Hematopoietic multipotent progenitor cell treated with erythropoietin and hydrocortisone succinate and interleukin-3 and kit ligand, for 4 days (in vitro differentiated cells): ENCODE results near the gene STARD8.
"Not testable (repeated sequence)": the region's sequence is repeated elsewhere in the genome, so short reads cannot be mapped to it uniquely, and the experiment has no call there.

Source experiments
- DNase-seq: peaks from one replicate; pipeline ENCODE4 v3.0.0-alpha.2; 2015

The STARD8 gene

DNA sequence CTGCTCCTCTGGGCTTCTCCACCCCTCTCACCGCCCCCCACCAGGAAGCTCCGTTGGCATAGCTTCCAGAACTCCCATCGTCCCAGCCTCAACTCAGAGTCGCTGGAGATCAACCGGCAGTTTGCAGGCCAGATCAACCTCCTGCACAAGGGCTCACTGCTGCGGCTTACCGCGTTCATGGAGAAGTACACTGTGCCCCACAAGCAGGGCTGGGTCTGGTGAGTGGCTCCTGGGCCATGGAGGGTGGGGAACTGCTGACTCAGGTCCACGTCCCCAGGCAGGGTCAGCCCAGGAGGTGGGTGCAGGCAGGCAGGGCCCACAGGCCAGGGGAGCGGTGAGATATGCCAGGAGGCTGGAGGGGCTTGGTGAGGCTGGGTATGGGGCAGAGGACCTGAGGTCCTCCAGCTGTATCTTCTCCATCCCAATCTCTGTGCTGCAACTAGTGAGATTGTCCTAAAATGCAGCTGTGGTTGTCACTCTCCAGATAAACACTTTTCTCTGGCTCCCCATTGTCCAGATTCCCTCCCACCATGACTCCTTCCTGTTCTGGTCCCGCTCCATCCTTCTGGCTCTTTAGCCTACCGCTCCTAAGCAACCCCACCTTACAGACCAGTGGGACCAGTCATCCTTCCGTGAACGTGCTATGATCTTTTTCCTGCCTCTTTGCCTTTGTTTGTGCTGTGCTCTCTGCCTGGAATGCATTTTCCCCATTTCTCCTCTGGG, 71.9 kb downstream of the STARD8 start:
- DNase-seq: no peak

DNA sequence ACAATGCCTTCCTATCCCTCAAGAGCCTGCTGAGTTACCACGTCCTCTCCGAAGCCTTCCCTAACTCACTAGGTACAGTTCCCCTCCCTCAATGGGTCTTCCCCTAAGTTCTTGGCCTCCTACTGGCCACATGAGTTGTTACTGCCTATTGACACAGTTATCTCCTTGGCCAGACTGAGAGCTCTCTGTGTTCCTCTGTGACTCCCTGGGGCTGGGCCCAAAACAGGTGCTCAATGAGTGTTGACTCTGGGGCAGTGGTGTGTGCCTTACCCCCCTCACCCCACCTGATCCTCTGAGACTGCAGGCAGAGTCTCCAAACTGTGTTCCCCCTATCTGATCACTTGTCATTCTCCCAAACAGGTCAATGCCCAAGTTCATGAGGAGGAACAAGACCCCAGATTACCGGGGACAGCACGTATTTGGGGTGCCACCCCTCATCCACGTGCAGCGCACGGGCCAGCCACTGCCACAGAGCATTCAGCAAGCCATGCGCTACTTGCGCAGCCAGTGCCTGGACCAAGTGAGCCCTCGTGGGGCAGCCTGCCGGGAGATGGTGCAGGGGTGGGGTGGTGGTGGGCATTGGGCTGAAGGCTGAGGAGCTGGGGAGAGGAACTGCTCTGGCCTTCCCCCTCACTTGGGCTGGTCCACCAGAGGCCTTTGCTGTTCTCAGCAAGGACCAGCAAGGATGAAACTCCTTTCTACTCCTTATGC, 72.6 kb downstream of the STARD8 start:
- peak; percentile 39 for DNase-seq

DNA sequence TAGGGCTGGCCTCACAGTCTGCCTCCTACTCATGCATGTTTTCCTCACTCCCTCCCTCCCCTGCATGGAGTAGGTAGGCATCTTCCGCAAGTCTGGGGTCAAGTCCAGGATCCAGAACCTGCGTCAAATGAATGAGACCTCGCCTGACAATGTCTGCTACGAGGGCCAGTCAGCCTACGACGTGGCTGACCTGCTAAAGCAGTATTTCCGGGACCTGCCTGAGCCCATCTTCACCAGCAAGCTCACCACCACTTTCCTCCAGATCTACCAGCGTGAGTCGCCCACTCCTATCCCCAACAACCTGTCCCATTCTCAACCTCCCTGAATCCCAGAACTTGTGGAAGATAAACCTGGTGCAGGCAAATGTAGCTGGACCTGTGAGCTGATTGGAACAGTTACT, 73.4 kb downstream of the STARD8 start:
- DNase-seq: no peak

DNA sequence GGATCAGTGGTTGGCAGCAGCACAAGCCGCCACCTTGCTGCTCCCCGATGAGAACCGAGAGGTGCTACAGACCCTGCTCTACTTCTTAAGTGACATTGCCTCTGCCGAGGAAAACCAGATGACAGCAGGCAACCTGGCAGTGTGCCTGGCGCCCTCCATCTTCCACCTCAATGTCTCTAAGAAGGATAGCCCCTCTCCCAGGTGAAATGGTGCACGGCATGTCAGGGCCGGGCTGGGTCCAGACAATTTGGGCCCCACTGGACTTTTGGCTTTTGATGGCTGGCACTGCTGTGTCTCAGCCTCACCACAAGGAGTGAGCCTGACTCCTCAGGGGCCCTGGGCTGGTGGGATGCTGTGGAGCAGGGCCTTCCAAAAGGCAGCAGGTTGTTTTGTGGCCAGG, 74.1 kb downstream of the STARD8 start:
- no peak for DNase-seq

DNA sequence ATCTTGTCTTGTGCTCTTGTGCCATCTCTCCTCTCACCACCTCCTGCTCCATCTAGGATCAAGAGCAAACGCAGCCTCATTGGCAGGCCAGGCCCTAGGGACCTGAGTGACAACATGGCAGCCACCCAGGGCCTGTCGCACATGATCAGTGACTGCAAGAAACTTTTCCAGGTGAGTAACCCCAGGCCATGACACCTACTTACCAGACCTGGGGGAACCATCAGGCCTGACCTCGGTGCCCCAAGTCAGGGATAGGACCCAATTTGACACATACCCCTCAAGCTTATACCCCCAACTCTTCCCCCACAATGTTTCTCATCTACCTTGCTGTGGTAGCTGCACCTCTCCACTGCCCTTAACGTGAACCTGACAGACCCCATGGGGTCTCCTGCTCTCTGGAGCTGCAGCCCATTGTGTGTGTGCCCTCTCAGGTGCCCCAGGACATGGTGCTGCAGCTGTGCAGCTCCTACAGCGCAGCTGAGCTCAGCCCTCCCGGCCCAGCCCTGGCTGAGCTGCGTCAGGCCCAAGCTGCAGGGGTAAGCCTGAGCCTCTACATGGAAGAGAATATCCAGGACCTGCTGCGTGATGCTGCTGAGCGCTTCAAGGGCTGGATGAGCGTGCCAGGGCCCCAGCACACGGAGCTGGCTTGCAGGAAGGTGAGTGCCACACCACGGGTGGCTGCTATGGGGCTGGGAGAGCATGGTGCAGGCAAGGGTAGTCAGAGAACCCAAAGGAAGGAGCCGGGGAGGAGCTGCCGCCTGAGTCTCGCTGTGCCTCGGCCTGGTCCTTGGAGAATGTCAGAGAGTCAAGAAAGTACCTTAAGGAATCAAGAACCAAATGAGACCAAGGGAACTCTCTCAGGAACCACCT, 74.8 kb downstream of the STARD8 start:
- no peak for DNase-seq

DNA sequence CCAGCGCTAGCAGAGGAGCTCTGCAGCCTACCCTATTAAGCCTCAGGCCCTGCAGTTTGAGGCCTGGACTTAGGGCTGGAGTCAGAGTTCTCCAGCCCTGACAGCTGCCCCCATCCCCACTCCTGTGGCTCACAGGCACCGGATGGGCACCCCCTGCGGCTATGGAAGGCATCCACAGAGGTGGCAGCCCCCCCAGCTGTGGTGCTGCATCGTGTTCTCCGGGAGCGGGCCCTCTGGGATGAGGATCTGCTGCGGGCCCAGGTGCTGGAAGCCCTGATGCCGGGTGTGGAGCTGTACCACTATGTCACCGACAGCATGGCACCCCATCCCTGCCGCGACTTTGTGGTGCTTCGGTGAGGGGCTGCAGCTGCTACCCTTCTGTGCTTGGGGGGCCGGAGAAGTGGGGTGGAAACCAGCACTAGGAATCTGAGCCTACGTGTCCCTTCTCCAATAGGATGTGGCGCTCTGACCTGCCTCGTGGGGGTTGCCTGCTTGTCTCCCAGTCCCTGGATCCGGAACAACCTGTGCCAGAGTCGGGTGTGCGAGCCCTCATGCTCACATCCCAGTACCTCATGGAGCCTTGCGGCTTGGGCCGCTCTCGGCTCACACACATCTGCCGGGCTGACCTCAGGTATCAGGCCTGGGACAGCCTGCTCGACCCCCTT, 76.2 kb downstream of the STARD8 start:
- DNase-seq: no peak

DNA sequence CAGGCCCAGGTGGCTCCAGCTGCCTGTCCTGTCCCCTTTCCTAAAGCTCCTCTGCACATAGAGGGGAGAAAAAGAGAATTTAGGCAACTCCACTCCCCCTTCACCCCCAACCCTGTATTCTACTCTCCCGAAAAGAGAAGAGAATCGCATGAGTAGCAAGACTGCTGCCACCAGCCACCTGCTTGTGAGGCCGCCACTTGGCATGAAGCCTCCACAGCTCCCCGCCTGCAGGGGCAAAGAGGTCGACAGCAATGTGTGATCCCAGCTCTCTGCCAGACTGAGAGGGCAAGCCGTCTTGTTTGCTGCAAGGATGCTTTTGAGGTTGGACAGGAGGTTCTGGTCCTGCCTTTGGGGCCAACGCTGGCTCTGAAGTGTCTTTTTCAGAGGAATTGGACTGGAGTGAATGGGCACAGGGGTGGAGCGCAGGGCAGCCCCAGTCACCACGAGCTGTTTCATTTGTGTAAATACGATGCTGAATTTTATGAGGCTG, 77.1 kb downstream of the STARD8 start:
- DNase-seq: no peak

DNA sequence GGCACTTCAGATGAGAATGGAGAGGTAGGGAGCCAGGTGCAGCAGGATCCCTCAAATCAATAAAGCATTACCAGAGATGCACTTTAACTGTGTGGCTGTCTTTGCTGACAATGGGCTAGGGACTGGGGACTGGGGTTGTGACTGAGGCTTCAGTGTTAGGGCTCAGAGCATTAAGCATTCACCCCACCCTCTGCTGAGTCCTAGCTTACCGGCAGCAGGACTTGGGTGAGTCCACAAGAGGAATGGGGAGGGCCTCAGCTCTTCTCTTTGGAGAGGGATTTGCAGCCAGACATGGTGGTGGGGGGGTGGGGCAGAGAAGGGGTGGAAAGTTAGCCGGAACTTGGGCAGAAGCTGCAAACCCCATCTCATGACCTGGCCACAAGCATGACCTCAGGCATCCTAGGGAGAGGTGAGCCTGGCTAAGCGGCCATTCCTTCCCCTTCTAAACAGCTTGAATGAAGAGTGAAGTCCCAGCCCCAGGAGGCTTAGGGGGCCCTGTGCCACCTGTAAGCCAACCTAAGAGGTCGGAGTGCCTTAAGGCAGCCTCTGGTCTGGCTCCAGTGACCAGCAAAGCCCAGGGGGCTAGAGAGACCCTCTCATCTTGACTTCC, 78.4 kb downstream of the STARD8 start:
- DNase-seq: no peak

DNA sequence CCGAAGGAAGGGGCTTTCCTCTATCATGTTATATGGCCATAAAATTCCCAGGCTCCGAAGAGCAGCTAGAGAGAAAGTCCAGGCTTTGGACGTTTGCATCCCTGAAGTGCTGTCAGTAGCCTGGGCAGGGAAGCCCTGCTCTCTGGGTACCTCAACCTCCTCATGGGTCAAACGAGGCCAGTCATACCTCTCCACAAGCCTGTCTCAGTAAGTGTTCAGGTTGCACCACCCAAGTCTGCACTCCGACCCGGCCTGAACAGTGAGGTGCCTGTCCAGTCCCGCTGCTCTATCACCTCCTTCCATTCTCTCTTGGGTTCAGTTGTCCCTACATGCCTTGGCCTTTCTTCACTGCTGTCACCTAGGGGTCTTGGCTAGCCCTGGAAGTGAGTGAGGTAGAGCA, 78.9 kb downstream of the STARD8 start:
- DNase-seq: no peak

DNA sequence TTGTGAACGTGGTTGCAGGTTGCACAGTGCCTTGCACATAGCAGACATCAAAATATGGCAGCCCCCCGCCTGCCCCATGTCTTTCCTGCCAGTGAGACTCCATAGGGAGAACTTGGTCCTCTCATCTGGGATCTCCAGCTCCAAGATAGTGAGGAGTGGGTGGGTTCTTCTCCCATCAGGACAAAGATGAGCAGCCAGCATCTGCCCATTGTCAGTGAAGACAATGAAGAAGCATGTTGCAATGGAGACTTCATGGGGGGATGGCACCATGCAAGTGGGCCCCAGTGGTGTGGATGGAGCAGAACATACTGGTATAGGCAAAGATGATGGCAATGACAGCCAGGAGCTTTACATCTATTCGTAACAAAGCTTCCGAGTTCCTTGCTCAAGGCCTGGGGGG, 80.2 kb downstream of the STARD8 start:
- no peak for DNase-seq

DNA sequence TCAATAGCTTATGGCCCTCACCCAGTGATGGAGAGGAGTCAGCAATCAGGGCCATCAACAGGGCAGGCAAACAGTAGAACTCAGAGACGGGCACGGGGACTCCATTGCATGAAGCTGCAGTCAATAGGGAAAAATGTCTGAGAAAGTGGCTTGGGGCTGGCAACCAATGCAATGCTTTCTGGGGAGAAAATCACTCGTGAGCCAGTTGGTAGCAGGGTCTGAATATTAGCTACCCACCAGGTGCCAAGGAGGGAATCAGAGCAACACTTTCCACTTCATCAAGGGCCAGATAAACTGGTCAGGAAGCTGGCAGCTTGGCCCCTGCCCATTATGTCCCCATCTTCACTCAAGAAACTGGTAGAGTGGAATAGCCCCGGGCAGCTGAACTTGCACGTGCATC, 80.7 kb downstream of the STARD8 start:
- no peak for DNase-seq

DNA sequence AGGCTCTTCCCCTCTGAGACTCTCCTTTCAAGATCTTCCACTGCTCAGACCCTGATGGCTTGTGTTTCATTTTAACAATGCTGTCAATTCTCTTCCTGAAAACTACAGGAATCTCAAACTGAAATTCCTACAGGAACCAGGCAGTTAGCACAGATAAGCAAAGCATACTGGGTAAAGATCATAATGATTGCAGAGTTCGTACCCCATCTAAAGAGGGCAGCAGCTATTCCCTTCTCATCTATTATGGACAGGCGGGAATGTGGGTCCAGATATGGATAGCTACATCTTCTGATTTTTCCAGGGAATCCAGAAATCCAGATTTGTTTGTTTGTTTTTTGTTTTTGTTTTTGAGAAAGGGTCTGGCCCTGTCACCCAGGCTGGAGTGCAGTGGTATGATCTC, 83.8 kb downstream of the STARD8 start:
- no peak for DNase-seq

DNA sequence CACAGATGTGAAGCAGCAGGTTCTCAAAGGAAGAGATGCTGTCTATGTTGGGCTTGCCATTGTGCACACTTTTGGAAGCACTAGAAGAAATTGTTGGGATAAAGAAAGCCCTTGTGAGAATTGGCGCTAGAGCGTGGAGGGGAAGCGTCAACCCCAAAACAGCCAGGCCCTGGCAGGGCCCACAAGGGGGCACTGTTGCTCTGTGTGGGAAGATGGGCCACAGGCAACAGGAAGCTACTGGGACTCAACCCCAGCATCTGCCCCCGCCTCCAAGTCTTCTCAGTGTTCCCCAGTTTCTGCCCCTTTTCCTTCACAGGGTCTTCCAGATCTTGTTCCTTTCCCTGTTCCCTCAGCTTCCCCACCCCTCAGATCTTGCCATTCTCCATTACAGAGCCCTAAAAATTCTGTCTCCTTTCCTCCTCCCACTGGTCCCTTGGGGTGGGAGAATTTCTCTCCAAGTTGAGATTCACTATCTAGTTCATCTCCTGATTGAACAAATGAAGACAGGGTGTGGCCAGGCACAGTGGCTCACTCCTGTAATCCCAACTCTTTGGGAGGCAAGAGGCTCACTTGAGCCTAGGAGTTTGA, 85.5 kb downstream of the STARD8 start:
- peak; percentile 80 for DNase-seq

DNA sequence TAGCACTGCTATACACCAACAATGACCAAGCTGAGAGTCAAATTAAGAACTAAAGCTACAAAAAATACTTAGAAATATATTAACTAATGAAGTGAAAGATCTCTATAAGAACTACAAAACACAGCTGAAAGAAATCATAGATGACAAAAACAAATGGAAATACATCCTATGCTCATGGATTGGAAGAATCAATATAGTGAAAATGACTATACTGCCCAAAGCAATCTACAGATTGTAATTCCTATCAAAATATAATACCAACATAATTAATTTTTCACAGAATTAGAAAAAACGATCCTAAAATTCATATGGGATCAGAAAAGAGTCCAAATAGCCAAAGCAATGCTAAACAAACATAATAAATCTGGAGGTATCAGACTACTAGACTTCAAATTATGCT, 87.8 kb downstream of the STARD8 start:
- DNase-seq: no peak

DNA sequence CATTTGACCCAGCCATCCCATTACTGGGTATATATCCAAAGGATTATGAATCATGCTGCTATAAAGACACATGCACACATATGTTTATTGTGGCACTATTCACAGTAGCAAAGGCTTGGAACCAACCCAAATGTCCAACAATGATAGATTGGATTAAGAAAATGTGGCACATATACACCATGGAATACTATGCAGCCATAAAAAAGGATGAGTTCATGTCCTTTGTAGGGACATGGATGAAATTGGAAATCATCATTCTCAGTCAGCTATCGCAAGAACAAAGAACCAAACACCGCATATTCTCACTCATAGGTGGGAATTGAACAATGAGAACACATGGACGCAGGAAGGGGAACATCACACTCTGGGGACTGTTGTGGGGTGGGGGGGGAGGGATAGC, 94.4 kb downstream of the STARD8 start:
- DNase-seq: not testable (repeated sequence)

DNA sequence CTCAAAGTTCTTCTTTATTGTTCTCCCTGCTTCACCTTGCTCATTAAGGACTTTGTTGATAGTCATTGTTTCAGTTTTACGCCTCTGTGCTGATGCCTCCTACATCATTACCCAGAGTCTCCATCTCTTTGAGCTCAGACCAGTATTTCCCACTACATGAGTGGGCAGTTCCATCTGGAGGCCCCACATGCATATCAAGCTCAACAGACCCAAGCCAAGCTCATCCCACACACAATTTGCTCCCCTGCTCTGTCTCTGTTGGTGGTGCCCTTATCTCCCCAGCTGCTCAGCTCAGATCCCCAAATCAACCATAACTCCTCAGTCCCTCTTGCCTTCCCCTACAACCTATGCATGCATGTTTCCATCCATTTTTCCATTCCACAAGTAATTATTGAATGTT, 96.3 kb downstream of the STARD8 start:
- DNase-seq: no peak

DNA sequence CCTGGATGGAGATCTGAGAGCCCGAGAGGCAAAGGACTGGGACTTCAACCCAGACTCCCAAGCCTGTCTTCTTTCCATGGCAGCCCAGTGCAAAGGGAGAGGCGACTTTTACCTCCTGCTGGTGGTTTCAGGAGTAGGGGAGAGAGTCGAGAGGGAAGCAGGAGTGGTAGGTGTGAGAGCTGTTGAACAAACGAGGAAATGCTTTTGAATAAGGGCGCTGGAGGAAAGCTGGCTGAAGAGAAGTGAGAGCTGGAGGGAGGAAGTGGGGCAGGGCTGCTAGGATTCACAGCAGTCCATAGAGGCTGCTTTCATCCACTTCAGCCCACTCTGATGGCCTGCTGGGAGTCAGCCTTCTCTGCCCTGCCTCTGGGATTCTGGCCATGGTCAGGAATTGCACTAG, 99.5 kb downstream of the STARD8 start:
- no peak for DNase-seq

DNA sequence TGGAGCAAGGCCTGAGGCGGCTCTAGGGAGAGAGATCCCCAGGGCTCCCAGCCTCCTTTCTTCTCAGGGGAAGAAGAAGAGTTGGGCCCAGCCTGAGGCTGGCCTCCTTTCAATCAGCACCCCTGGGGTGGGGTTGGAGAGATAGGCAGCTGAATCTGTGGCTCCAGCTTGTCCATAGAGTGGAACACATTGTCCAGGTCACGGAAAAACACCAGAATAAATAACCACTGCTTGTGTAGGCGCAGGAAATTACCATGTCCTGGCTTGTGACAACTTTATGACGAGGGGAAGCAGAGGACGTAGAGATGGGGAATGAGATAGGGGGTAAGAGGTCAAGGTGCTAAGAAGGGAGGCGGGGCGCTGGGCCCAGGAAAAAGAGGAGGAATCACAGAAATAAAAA, 100.6 kb downstream of the STARD8 start:
- no peak for DNase-seq

DNA sequence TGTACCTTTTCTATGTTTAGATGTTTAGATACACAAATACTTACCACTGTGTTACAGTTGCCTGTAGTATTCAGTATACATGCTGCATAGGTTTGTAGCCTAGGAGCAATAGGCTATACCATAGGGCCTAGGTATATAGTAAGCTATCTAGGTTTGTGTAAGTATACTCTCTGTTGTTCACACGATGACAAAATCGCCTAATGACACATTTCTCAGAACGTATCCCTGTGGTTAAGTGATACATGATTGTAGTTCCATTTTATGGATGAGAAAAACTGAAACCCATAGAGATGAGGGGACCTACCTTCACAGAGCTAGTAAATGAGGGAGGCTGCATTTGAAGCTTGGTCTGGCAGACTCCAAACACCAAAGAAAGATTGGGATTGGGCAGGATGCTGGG, 102.0 kb downstream of the STARD8 start:
- DNase-seq: no peak

DNA sequence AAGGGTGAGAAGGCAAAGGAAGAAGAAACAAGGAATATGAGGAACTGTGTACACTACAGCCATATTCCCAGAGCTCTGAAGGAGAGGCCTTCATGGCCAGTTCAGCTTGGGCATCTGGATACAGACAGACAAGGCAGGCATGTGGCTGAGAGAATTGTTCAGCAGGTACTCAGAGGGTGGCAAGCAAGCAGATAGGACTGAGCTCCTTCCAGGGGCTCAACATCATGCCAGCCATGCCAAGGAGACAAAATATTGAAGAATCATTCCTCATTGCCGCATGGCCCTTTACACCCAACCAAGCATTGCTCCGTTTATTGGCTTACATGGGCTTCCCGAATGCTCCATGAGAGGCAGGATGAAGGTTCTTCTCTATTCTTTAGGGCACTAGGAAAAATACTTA, 102.8 kb downstream of the STARD8 start:
- DNase-seq: no peak

DNA sequence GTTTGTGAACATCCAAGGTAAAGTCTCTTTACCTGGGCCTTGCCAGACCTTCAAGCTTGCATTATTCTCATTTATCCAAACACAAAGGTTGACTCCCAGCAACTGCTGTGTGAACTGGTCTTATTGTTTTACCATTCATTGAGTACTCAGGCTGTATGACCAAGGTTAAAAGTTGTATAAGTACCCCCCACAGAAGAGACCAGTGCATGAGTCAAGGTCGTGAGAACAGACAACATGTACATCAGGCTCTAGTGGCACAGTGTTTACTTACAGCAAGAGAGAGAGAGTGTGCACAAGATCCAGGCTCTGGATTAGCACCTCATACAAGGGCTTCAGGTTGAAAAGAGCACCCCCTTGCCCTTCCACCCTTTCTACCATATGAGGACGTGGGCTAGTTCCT, 103.9 kb downstream of the STARD8 start:
- DNase-seq: no peak

DNA sequence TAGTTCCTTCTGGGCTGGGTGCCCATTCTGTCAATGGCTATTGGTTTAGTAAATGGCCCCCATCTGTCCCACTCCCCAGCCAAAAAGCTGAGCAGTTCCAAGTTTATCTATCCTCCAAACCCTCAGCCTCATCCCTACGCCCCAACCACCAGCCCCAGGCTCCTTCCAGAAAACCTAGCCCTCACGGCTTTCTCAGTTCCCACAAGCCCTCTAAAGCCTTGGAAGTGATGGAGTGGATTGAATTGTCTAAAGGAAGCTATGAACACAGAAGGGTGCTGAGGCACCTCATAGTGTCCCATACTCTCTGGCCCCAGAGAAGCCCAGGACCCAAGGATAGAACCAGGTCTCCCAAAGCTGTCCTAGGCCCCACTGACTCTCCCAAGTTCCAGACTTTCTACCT, 105.8 kb downstream of the STARD8 start:
- DNase-seq: no peak
